Colonic mucosa (tissue), 4 donors: ENCODE measurements around the gene COQ8A. TPM values are rescaled to one million over a fixed set of nuclear protein-coding genes. Genes with fewer than 3 reads are reported as not detected.

Source experiments
- DNase-seq: peaks from one replicate; pipeline ENCODE4 v3.0.0-alpha.2; 2020
- H3K27ac ChIP-seq: fragments of 200-600 bp; one replicate; pipeline ENCODE4 v1.8.0; 2021
- H3K27me3 ChIP-seq: fragments of 200-600 bp; one replicate; pipeline ENCODE4 v1.8.0; 2021
- H3K36me3 ChIP-seq: fragments of 200-600 bp; one replicate; pipeline ENCODE4 v1.8.0; 2021
- H3K4me1 ChIP-seq: fragments of 200-600 bp; one replicate; pipeline ENCODE4 v1.8.0; 2021; ENCODE audit warnings: mild to moderate bottlenecking
- H3K4me3 ChIP-seq: fragments of 200-600 bp; one replicate; pipeline ENCODE4 v1.8.0; 2021
- H3K9ac ChIP-seq, 2 donors: one replicate each; pipeline ENCODE4 v1.7.0; 2013; ENCODE audit warnings: control low read depth in 2 of 2, low read depth in 2 of 2, low read length in 2 of 2
- H3K9me3 ChIP-seq: fragments of 200-600 bp; one replicate; pipeline ENCODE4 v1.8.0; 2021
- intact Hi-C: fragments of 100-400 bp; cut with DNase I; formaldehyde crosslinking; loops from one replicate; pipeline ENCODE4 v1.14.1; 2022
- total RNA-seq, 2 donors: library from RNA; stranded (reverse); fragmentation: NEBNext Ultra II Directional in 1 of 2; extraction: Animal tissue kit (Norgen Biotek cat#: 25700) in 1 of 2; gene quantifications; one replicate each; pipeline ENCODE4 v1.2.1, GENCODE V29; 2021
- TF ChIP-seq, protein P1 (sequence below): fragments of 200-600 bp; IDR thresholded peaks from one replicate; pipeline ENCODE4 v1.8.0; 2022; ENCODE audit warnings: antibody characterized with exemption, mild to moderate bottlenecking
- donor health status: healthy.
- donor health status: DM: no; HTN: no; CAD: no.
- donor health status: DM: no; HTN: no; CAD: no.

Gene COQ8A
- total RNA-seq, 2 donors from 2014 or later, result 56.3 to 58.1 TPM

DNA sequence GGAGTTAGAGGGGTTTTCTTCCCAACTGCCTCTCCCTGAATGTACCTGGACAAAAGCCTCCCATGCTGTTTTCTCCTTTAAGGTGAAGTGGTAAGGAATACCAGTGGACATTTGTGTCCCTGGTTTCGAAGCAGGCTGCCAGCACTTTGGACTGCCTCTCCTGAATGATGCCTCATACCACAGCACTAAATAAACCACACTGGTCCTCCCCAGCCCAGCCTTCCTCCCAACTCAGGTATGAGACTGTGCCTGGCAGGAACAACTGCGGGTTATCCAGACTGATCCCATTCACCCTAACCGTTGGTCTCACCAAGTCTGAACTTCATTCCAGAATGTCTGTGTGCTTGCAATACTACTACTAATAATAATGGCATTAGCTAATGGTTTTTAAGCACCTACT is 9.3 kb downstream of the COQ8A start:
- Histone ChIP-seq H3K27ac (no peak overlapping the region), H3K27me3 (no peaks in the 10 kb centered on the region), H3K4me1 (peaks cover 17% of the 10 kb centered on the region), H3K9ac (no peak overlapping the region), H3K4me3 (no peak overlapping the region), H3K9me3 (no peaks in the 10 kb centered on the region), H3K36me3 (no peaks in the 10 kb centered on the region)
- TF ChIP-seq, protein P1, sequence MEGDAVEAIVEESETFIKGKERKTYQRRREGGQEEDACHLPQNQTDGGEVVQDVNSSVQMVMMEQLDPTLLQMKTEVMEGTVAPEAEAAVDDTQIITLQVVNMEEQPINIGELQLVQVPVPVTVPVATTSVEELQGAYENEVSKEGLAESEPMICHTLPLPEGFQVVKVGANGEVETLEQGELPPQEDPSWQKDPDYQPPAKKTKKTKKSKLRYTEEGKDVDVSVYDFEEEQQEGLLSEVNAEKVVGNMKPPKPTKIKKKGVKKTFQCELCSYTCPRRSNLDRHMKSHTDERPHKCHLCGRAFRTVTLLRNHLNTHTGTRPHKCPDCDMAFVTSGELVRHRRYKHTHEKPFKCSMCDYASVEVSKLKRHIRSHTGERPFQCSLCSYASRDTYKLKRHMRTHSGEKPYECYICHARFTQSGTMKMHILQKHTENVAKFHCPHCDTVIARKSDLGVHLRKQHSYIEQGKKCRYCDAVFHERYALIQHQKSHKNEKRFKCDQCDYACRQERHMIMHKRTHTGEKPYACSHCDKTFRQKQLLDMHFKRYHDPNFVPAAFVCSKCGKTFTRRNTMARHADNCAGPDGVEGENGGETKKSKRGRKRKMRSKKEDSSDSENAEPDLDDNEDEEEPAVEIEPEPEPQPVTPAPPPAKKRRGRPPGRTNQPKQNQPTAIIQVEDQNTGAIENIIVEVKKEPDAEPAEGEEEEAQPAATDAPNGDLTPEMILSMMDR, result no peak
- DNase-seq, result no peak
- intact Hi-C loops, result loop anchor here (5.0 kb wide), 1 partner anchor 38 kb away; no protein-coding TSS in a partner anchor

DNA sequence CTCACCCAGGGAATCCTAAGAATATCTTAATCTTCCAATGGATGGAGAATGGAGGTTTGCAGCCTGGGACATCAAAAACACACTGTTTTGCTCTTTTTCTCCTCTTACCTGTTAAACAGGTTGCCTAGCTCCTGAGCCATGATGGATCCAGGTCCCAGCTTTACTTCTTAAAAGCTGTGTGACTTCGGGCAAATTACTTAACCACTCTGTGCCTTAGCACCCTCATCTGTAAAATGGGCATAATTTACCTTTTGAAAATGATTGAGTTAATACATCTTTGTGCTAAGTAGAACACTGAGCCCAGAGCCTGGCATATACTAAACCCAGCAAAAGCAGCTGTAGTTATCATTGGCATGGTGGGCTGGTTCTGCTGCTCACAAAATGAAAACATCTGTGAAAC is 10.2 kb downstream of the COQ8A start:
- H3K9me3 ChIP-seq, result no peaks in the 10 kb centered on the region
- H3K4me3 ChIP-seq, result no peak overlapping the region
- H3K36me3 ChIP-seq, result no peaks in the 10 kb centered on the region
- no peaks in the 10 kb centered on the region for H3K27me3 ChIP-seq
- no peak for DNase-seq
- intact Hi-C loops, result no loop called here
- H3K4me1 ChIP-seq, result peaks cover 17% of the 10 kb centered on the region
- TF ChIP-seq, protein P1, result no peak
- H3K27ac ChIP-seq, result no peak overlapping the region
- H3K9ac ChIP-seq, result no peak overlapping the region

DNA sequence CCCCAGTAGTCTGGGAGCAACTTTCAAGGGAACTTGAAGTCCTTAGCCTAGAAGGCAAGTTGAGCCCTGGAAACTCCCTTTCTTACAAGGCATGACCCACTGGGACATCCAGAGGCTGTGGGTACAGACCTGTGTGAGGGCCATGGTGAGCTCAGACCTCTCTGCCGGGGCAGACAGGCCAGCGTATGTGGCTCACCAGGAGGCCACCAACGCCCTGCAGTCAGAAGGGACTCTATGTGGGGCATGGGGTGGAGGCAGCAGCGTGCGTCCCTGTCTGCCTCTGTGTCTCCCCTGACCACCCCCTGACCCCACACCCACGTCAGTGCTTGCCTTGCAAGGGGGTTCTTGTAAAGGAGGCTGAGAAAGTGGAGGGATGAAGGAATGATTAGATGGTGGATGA is 10.8 kb downstream of the COQ8A start:
- intact Hi-C loops, result no loop called here
- no peak for DNase-seq
- TF ChIP-seq, protein P1, result no peak
- Histone ChIP-seq H3K4me3 (no peak overlapping the region), H3K36me3 (no peaks in the 10 kb centered on the region), H3K9ac (no peak overlapping the region), H3K27ac (no peak overlapping the region), H3K4me1 (peaks cover 14% of the 10 kb centered on the region), H3K27me3 (no peaks in the 10 kb centered on the region), H3K9me3 (no peaks in the 10 kb centered on the region)

DNA sequence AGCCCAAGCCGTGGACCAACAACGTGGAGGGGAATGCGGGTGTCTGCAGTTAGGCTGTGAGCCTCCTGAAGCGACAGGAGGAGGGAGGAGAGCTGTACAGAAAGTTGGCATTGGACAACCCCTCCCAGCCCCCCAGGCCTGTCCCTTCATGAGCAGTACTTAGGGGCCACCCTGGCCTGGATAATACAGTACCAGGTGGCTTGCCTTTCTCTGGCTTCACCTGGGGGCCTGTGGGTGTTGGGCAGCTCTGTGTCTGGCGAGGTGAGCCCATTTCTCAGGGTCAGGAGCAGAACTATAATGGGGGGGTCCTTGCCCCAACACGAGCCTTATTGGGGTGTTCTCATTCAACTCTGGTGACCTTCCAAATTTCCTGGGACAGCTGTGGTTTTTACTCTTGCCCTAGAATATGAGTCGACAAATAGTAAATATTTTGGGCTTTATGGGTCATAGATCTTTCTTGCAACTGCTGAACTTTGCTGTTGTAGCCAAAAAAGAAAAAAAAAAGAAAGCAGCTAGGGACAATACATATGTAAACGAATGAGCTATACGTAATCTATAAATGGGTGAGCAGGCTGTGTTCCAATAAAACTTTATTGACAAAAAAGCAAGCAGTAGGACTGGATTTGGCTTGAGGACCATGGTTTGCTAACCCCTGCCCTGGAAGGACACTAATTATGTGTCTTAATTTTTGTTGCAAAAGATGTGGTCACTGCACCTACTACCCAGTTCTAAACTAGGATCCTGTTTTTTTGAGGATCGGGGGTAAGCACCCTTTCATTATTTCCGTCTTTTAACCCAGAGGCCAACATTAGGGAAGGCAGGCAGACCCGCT is 11.4 kb downstream of the COQ8A start:
- intact Hi-C loops, result no loop called here

DNA sequence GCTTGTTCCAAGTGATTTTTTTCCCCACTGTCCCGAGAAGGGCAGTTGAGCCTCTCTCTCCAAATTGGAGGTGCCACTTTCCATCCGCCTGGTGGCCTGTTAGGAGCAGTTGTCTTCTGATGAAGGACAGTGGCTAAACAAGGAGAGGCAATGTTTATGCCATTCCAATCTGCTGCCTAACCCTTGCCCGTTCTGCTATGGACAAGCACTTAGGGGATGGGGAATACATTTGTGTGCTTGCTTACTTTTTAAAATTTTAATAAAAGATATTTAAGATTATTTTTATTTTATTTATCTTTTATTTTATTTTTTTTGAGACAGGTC is 12.0 kb downstream of the COQ8A start:
- Histone ChIP-seq H3K9ac (no peak overlapping the region), H3K36me3 (no peaks in the 10 kb centered on the region), H3K4me3 (no peak overlapping the region), H3K27me3 (no peaks in the 10 kb centered on the region), H3K27ac (no peak overlapping the region), H3K9me3 (no peaks in the 10 kb centered on the region), H3K4me1 (peaks cover 2% of the 10 kb centered on the region)
- DNase-seq, result no peak
- intact Hi-C loops, result no loop called here
- TF ChIP-seq, protein P1, result no peak

More for the DNA sequence above, 11.4 kb downstream of the COQ8A start:
- no peaks in the 10 kb centered on the region for H3K9me3 ChIP-seq
- H3K27me3 ChIP-seq, result no peaks in the 10 kb centered on the region
- H3K27ac ChIP-seq, result no peak overlapping the region
- no peak for DNase-seq
- TF ChIP-seq, protein P1, result no peak
- H3K9ac ChIP-seq, result no peak overlapping the region
- peaks cover 7% of the 10 kb centered on the region for H3K4me1 ChIP-seq
- no peak overlapping the region for H3K4me3 ChIP-seq
- no peaks in the 10 kb centered on the region for H3K36me3 ChIP-seq
